Smooth muscle cell (in vitro differentiated cells): ENCODE measurements around the gene ADSS1. TPM values are rescaled to one million over a fixed set of nuclear protein-coding genes. Genes with fewer than 3 reads are reported as not detected.

Experiments
- DNase-seq: peaks from one replicate; lab custom pipeline; 2025; ENCODE audit not compliant: unreplicated experiment; lab: John Stamatoyannopoulos, UW
- H2AFZ ChIP-seq: fragments of 200-600 bp; sonication (generic); 2 replicates; pipeline ENCODE4 v1.6.0; 2016; ENCODE audit warnings: antibody characterized with exemption, low read depth, mild to moderate bottlenecking
- H3F3A ChIP-seq: fragments of 200-600 bp; sonication (generic); 2 replicates; pipeline ENCODE4 v1.6.0; 2017; ENCODE audit warnings: antibody characterized with exemption, low read depth
- H3K27ac ChIP-seq: fragments of 200-600 bp; sonication (generic); 2 replicates; pipeline ENCODE4 v1.5.1; 2016; ENCODE audit warnings: low read depth, mild to moderate bottlenecking
- H3K27me3 ChIP-seq: fragments of 200-600 bp; sonication (generic); 2 replicates; pipeline ENCODE4 v1.6.1; 2016; ENCODE audit warnings: low read depth, mild to moderate bottlenecking
- H3K36me3 ChIP-seq: fragments of 200-600 bp; sonication (generic); 2 replicates; pipeline ENCODE4 v1.5.1; 2016; ENCODE audit warnings: low read depth
- H3K4me1 ChIP-seq: fragments of 200-600 bp; sonication (generic); 2 replicates; pipeline ENCODE4 v1.5.1; 2016; ENCODE audit warnings: low read depth
- H3K4me2 ChIP-seq: fragments of 200-600 bp; sonication (generic); 2 replicates; pipeline ENCODE4 v1.6.0; 2016; ENCODE audit warnings: mild to moderate bottlenecking
- H3K4me3 ChIP-seq: fragments of 200-600 bp; sonication (generic); 2 replicates; pipeline ENCODE4 v1.5.1; 2016; ENCODE audit warnings: mild to moderate bottlenecking
- H3K79me2 ChIP-seq: fragments of 200-600 bp; sonication (generic); 2 replicates; pipeline ENCODE4 v1.6.0; 2016; ENCODE audit warnings: low read depth, mild to moderate bottlenecking
- H3K9ac ChIP-seq: fragments of 200-600 bp; sonication (generic); 2 replicates; pipeline ENCODE4 v1.6.0; 2016; ENCODE audit warnings: low read depth
- H3K9me3 ChIP-seq: fragments of 200-600 bp; sonication (generic); replicated peaks from 2 replicates; pipeline ENCODE4 v1.5.1; 2016; ENCODE audit warnings: low read depth
- H4K20me1 ChIP-seq: fragments of 200-600 bp; sonication (generic); 2 replicates; pipeline ENCODE4 v1.6.0; 2016; ENCODE audit warnings: low read depth
- WGBS: methylation state at CpG from one replicate; pipeline ENCODE4 v1.1.7; 2016; ENCODE audit warnings: low lambda C conversion rate; 5-methylcytosine and 5-hydroxymethylcytosine counted together
- polyA plus RNA-seq: library from polyadenylated mRNA; unstranded; fragments of >200 nt; fragmentation: Nextera tagmentation; extraction: Ambion mirVana; gene quantifications from 2 replicates; pipeline ENCODE4 v1.2.1, GENCODE V29; 2016
- total RNA-seq: library from RNA; depleted of rRNA; stranded (reverse); fragments of >200 nt; gene quantifications from 2 replicates; pipeline ENCODE4 v1.2.3, GENCODE V29; 2014
- TF ChIP-seq, protein P1 (sequence below): fragments of 200-600 bp; sonication (generic); IDR thresholded peaks from 2 replicates; pipeline ENCODE4 v1.5.1; 2017; ENCODE audit warnings: borderline replicate concordance, mild to moderate bottlenecking, antibody characterized with exemption; ENCODE audit not compliant: insufficient read depth, poor library complexity, severe bottlenecking

The ADSS1 gene
- total and polyA plus RNA-seq, 2 experiments from 2014 or later, result 7.8 to 43.0 TPM

DNA sequence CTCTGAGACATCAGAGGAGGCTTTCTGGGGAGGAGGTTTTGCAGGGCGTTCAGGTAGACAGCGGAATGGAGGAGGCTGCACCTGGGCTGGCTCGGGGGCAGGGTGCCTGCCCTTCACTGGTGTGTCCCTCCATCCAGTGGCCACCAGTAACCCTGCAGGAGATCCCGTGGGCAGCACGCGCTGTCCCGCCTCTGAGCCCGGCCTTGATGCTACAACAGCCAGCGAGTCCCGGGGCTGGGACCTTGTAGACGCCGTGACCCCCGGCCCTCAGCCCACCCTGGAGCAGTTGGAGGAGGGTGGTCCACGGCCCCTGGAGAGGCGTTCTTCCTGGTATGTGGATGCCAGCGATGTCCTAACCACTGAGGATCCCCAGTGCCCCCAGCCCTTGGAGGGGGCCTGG, 10.0 kb upstream of the ADSS1 start:
- Histone ChIP-seq H3K4me1 (no peaks in the 10 kb centered on the region), H2AFZ (no peak overlapping the region), H3K27me3 (no peaks in the 10 kb centered on the region), H3K36me3 (no peaks in the 10 kb centered on the region), H3K9me3 (no peaks in the 10 kb centered on the region), H3K9ac (no peak overlapping the region), H3K79me2 (no peaks in the 10 kb centered on the region), H3F3A (no peaks in the 10 kb centered on the region), H4K20me1 (no peaks in the 10 kb centered on the region), H3K4me3 (no peak overlapping the region), H3K27ac (no peak overlapping the region), H3K4me2 (no peak overlapping the region)
- DNase-seq, result no peak
- TF ChIP-seq, protein P1, sequence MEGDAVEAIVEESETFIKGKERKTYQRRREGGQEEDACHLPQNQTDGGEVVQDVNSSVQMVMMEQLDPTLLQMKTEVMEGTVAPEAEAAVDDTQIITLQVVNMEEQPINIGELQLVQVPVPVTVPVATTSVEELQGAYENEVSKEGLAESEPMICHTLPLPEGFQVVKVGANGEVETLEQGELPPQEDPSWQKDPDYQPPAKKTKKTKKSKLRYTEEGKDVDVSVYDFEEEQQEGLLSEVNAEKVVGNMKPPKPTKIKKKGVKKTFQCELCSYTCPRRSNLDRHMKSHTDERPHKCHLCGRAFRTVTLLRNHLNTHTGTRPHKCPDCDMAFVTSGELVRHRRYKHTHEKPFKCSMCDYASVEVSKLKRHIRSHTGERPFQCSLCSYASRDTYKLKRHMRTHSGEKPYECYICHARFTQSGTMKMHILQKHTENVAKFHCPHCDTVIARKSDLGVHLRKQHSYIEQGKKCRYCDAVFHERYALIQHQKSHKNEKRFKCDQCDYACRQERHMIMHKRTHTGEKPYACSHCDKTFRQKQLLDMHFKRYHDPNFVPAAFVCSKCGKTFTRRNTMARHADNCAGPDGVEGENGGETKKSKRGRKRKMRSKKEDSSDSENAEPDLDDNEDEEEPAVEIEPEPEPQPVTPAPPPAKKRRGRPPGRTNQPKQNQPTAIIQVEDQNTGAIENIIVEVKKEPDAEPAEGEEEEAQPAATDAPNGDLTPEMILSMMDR, result no peak
- 95% methylated on average over 12 of the region's 16 CpGs for WGBS

DNA sequence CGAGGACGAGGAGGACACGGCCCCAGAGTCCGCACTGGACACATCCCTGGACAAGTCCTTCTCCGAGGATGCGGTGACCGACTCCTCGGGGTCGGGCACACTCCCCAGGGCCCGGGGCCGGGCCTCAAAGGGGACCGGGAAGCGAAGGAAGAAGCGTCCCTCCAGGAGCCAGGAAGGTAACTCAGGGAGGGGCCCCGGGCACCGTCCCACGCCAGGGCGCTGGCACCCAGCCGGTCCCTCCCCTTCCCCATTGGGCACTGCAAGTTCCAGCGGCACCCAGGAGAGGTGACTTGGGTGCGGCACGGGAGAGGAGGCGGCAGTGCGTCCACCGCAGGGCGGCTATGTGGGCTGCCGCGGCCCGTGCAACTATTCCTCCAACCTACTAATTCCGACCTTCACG, 9.3 kb upstream of the ADSS1 start:
- no peaks in the 10 kb centered on the region for H3K27me3 ChIP-seq
- H3K4me1 ChIP-seq, result no peaks in the 10 kb centered on the region
- H3K79me2 ChIP-seq, result no peaks in the 10 kb centered on the region
- H3K9me3 ChIP-seq, result no peaks in the 10 kb centered on the region
- H2AFZ ChIP-seq, result no peak overlapping the region
- H3K4me3 ChIP-seq, result no peak overlapping the region
- no peak overlapping the region for H3K27ac ChIP-seq
- H3K36me3 ChIP-seq, result no peaks in the 10 kb centered on the region
- no peak for DNase-seq
- no peaks in the 10 kb centered on the region for H4K20me1 ChIP-seq
- no peak overlapping the region for H3K4me2 ChIP-seq
- TF ChIP-seq, protein P1, result no peak
- 96% methylated on average over 26 of the region's 31 CpGs for WGBS
- no peaks in the 10 kb centered on the region for H3F3A ChIP-seq
- no peak overlapping the region for H3K9ac ChIP-seq

DNA sequence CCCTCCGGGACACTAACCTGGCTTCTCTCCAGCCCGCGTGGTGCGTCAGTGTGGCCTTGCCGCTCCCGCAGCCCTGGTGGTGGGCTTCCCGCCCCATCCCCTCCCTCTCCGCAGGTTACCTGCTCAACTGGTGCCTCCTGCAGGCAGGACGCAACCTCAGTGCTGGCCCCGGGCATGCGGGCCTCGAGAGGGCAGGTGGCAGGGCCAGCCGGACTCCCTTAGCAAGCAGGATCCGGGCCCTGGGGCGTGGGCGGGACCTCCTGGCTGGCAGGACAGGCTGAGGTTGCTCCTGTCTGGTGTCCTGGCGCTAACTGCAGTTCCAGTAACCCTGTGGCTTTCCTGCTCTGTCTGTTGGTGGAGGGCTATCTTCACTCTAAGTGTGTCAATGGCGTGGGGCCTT, 8.6 kb upstream of the ADSS1 start:
- Histone ChIP-seq H3K4me2 (no peak overlapping the region), H4K20me1 (no peaks in the 10 kb centered on the region), H3K27ac (no peak overlapping the region), H3K4me3 (no peak overlapping the region), H3F3A (no peaks in the 10 kb centered on the region), H3K27me3 (no peaks in the 10 kb centered on the region), H3K9ac (no peak overlapping the region), H3K9me3 (no peaks in the 10 kb centered on the region), H3K79me2 (no peaks in the 10 kb centered on the region), H3K4me1 (no peaks in the 10 kb centered on the region), H3K36me3 (no peaks in the 10 kb centered on the region), H2AFZ (no peak overlapping the region)
- WGBS, result 93% methylated on average over 10 of the region's 18 CpGs
- TF ChIP-seq, protein P1, result no peak
- no peak for DNase-seq

DNA sequence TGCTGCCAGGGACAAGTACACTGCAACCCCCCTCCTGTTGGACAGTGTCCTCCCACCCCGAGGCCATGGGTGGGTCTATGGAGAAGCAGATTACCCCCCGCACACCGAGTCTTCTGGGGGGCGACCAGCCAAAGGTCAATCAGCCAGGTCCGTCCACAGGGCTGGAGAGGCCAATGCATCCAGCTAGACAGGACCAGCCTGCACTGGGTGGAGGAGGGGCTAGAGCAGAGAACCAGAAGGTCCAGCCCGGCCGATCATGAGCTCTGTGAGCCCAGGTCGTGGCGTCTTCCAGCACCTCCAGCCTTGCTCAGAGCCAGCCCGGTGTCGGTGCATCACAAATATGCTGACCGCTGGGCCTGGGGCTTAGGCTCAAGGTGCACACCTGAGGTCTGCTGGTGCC, 8.2 kb upstream of the ADSS1 start:
- no peak overlapping the region for H3K9ac ChIP-seq
- H3F3A ChIP-seq, result no peaks in the 10 kb centered on the region
- H3K36me3 ChIP-seq, result no peaks in the 10 kb centered on the region
- no peaks in the 10 kb centered on the region for H3K9me3 ChIP-seq
- no peak overlapping the region for H3K4me2 ChIP-seq
- TF ChIP-seq, protein P1, result no peak
- 96% methylated on average over 12 of the region's 12 CpGs for WGBS
- H3K4me1 ChIP-seq, result no peaks in the 10 kb centered on the region
- H3K27me3 ChIP-seq, result no peaks in the 10 kb centered on the region
- no peak for DNase-seq
- H3K27ac ChIP-seq, result no peak overlapping the region
- no peaks in the 10 kb centered on the region for H3K79me2 ChIP-seq
- H2AFZ ChIP-seq, result no peak overlapping the region
- H4K20me1 ChIP-seq, result no peaks in the 10 kb centered on the region
- no peak overlapping the region for H3K4me3 ChIP-seq
